ENCODE results near the gene THYN1. TPM values are rescaled to one million over a fixed set of nuclear protein-coding genes. Genes with fewer than 3 reads are reported as not detected.

THYN1 gene
- total RNA-seq, 1 experiment from 2014 or later = 97.0 TPM

- Histone ChIP-seq H3K14ac (ENCODE audit: insufficient read depth, low read length) (peak within 1 kb of the TSS; percentile 38; the same call in 1 of the 2 replicates), H3K18ac (ENCODE audit: insufficient read length, low read depth, low read length) (no peak within 1 kb of the TSS), H3K4ac (ENCODE audit: low read depth, low read length) (no peak within 1 kb of the TSS), H3K4me1 (ENCODE audit: insufficient read depth, low read length) (peaks cover 10% of the 10 kb centered on the region), H4K20me1 (ENCODE audit: control insufficient read depth, insufficient read depth, insufficient read length) (no peaks in the 10 kb centered on the region), H3K27ac (ENCODE audit: insufficient read length, low read depth, low read length) (no peak within 1 kb of the TSS), H2BK15ac (ENCODE audit: low read depth, low read length) (no peak within 1 kb of the TSS), H2BK20ac (ENCODE audit: low read depth, low read length, poor library complexity, severe bottlenecking) (no peak within 1 kb of the TSS), H3K23ac (ENCODE audit: insufficient read length, low read depth, low read length) (no peak within 1 kb of the TSS), H3K79me2 (ENCODE audit: insufficient read depth, low read length) (peaks cover 12% of the 10 kb centered on the region; the same call in 1 of the 2 replicates), H3K79me1 (ENCODE audit: insufficient read depth, low read depth, low read length, poor library complexity, severe bottlenecking) (no peaks in the 10 kb centered on the region), H3T11ph (ENCODE audit: low read length) (no peak within 1 kb of the TSS), H2BK5ac (ENCODE audit: insufficient read length, low read length) (no peak within 1 kb of the TSS), H3K27me3 (ENCODE audit: insufficient read depth, low read length) (no peaks in the 10 kb centered on the region), H3K23me2 (ENCODE audit: insufficient read length, low read depth, low read length, poor library complexity, severe bottlenecking) (peaks cover 21% of the 10 kb centered on the region), H3K56ac (ENCODE audit: insufficient read length, low read depth, low read length) (no peak within 1 kb of the TSS), H3K9ac (ENCODE audit: extremely low read depth, insufficient read length, low read length) (peak within 1 kb of the TSS; percentile 63), H2BK120ac (ENCODE audit: low read depth, low read length, poor library complexity, severe bottlenecking) (no peak within 1 kb of the TSS), H4K5ac (ENCODE audit: insufficient read length, low read depth, low read length) (no peak within 1 kb of the TSS), H2AK5ac (ENCODE audit: insufficient read length, low read length) (no peak within 1 kb of the TSS), H4K8ac (replicated peaks; ENCODE audit: insufficient read length, low read depth, low read length) (no peak within 1 kb of the TSS), H4K91ac (ENCODE audit: insufficient read length, low read depth, low read length) (no peak within 1 kb of the TSS), H3K4me2 (ENCODE audit: insufficient read depth, insufficient read length, low read length) (peak within 1 kb of the TSS; percentile 86), H3K9me3 (ENCODE audit: control insufficient read depth, low read depth, low read length) (no peaks in the 10 kb centered on the region), H2AFZ (ENCODE audit: low read length) (no peak within 1 kb of the TSS), H2BK12ac (ENCODE audit: insufficient read length, low read depth, low read length) (no peak within 1 kb of the TSS)
- Mint-ChIP-seq H3K4me3 (peak within 1 kb of the TSS; percentile 96 to 99), H3K4me1 (peaks cover 43 to 51% of the 10 kb centered on the region in 2 experiments), H3K27ac (peak within 1 kb of the TSS; percentile 40 to 98 (median 57); a peak in 6 of 7 replicates), H3K27me3 (ENCODE audit: low read depth) (peaks cover 15% of the 10 kb centered on the region), H3K36me3 (ENCODE audit: insufficient read depth in 1 of 3, low read depth in 3 of 3) (peaks cover 7 to 12% (median 10%) of the 10 kb centered on the region in 3 experiments; a peak in 6 of 7 replicates), H3K9me3 (peaks cover 0 to 4% of the 10 kb centered on the region in 2 experiments; a peak in 3 of 5 replicates)
- WGBS (ENCODE audit: extremely low coverage, insufficient read length, low lambda C conversion rate) = no CpG with 5 or more reads among the region's 68 CpGs
- TF ChIP-seq CTCF (conservative IDR thresholded peaks at IDR 0.05) = peak; percentile 57
- DNase-seq = peak; percentile 53
Observed at GRCh38 chr11:134275534-134276395, 22.6 kb upstream of the THYN1 start, which contains the start of gene GLB1L3. GLB1L3 (plus strand) TSS chr11:134276379; CDS start chr11:134276741, 362 bp downstream.

All from H9 (cell line).